Stimulated activated CD8-positive, alpha-beta memory T cell treated with anti-CD3 and anti-CD28 coated beads, Interleukin-12 subunit alpha, Interleukin-12 subunit beta, amount 100 ng/mL, for 4 hours (primary cell): ENCODE measurements around the gene ZNF775.

Experiments used
- DNase-seq: peaks from one replicate; pipeline ENCODE4 v3.0.0-alpha.2; 2020; ENCODE audit warnings: low read depth

The ZNF775 gene

DNA sequence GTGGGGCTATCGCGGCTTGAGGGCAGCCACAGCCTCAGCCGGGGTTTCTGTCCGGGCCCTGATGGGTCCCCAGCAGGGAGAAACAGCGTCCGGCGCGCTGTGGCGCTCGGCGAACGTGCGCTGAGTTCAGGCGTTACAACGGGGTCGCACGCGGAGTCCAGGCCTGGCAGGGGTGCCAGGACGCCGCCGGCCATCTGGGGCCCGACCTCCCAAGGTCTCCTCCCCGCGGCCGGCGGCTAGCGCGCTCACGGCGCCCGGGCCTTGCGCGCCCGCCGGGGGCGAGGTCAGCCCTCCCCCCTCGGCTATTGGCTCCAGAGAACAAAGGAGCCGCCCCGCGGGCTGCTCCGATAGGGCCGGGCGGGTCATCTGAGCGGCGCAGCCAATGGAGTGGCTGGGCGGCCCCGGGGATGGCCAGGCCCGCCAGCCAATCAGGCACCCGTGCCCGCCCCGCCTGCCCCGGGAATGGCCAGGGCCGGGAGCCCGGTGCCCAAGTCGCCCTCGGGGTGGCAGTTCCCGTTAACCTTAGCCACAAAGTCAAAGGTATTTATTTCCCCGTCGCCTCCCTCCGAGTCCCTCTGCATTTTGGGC is at the start of gene ZNF775:
ZNF775 (plus strand) TSS at position 478 of the 588 bp plus-strand sequence. CDS start 9,141 bp downstream, outside the sequence.
- DNase-seq: peak; percentile 89

GRCh38 chr7:150329331-150330120 is 49.6 kb upstream of the ZNF775 start:
- DNase-seq: no peak

DNA sequence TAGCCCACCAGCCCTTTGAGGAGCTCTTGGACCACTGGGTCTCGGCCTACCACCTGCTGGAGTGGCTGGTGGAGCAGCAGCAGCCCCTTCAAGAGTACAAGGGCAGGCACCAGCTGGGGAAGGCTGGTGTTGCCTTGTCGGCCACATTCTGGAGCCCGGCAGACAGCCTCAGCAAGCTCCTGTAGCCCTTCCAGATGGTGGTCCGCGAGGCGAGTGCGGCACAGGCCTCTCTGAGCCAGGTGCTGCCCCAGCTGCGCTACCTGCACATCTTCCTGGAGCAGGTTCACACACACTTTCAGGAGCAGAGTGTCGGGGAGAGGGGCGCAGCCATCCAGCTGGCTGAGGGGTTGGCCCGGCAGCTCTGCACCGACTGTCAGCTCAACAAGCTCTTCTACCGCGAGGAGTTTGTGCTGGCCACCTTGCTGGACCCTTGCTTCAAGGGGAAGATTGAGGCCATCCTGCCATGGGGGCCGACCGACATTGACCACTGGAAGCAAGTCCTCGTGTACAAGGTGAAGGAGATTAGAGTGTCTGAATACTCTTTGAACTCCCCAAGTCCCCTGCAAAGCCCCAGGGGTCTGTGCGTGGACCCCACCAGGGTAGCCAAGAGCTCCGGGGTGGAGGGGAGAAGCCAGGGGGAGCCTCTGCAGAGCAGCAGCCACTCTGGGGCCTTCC is 48.8 kb upstream of the ZNF775 start:
- DNase-seq: no peak

DNA sequence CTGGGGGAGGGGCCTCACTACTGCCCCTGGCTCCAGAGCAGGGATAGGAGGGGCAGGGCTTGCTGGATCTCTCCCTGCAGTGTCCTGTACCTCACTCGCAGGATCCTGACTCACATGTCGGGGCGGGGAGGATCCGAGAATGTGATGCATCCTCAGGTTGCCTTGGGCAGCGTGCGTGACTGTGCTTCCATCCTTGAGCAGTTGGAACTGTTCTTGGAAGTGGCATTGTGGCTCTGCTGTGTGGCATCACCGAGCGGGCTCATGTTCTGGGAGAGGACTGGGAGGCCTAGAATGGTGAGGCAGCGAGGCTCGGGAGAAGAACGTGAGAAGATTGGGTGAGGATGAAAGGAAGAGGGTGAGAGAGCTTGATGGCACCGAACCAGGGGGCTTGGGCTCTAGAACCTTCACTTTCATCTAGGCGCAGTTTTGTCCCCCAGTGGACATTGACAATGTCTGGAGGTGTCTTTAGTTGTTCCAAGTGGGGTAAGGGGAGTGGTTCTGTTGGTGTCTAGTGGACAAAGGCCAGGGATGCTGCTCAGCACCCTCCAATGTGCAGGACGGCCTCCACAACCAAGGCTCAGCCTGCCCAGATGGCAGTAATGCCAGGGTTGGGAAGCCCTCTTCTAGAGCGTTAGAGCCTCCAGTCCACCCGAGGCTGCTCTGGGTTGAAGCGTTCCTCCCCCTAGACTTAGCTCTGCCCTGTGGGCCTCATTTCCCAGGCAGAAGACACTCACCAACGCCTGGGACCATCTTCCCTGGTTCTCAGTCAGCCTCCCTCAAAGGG is 46.1 kb upstream of the ZNF775 start:
- DNase-seq: no peak

- no peak for DNase-seq
Measured at GRCh38 chr7:150333659-150334058, 45.5 kb upstream of the ZNF775 start.

GRCh38 chr7:150334108-150334507 is 45.0 kb upstream of the ZNF775 start:
- DNase-seq: no peak

DNA sequence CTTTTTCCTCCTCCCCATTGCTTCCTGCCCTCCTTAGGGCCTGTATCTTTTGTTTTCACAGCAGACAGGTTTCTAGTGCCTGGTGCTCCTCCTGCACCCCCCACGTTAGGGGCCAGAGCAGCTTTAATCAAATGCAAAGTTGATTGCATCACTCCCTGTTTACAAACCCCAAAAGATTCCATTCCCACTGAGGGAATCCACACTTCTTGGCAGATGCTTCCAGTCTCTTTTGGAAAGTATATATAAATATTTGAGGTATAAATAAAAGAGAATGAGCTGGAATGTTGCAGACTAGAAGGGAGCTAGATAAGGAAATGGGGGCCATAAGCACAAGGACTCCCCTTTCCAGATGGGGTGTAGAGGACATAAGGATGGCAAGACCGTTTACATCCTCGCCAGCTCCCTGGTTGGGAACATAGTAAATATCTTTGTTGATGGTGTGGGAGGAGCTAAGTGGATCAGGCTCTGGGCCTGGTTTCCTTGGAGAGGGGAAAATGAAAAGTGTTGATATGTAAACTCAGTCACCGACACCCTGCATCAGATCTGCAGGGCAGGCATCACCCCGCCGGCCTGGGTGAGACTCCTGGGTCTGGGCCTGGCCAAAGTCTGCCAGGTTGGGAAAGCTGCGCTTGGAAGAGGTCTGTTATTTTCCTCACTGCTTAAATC is 43.9 kb upstream of the ZNF775 start:
- DNase-seq: no peak

DNA sequence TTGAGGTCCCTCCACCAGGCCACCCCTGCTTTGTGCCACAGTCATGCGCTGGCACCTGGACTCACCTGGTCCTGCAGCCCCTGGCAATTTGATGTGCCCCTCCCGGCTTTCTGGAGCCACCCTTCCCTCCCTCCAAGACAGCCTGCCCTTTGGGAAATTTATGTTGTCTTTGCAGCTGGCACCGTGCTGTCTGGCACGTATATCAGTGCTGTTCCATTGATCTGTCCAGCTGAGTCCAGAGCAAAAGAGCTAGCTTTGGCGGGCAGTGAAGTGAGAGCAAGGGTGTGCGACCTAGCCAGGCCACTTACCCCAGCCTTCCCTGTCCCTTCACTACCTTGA is 43.4 kb upstream of the ZNF775 start:
- no peak for DNase-seq

- no peak for DNase-seq
Measured at GRCh38 chr7:150336746-150337145, 42.4 kb upstream of the ZNF775 start.

GRCh38 chr7:150337179-150337578 is 42.0 kb upstream of the ZNF775 start:
- no peak for DNase-seq

GRCh38 chr7:150337659-150338081 is 41.5 kb upstream of the ZNF775 start:
- DNase-seq: no peak

DNA sequence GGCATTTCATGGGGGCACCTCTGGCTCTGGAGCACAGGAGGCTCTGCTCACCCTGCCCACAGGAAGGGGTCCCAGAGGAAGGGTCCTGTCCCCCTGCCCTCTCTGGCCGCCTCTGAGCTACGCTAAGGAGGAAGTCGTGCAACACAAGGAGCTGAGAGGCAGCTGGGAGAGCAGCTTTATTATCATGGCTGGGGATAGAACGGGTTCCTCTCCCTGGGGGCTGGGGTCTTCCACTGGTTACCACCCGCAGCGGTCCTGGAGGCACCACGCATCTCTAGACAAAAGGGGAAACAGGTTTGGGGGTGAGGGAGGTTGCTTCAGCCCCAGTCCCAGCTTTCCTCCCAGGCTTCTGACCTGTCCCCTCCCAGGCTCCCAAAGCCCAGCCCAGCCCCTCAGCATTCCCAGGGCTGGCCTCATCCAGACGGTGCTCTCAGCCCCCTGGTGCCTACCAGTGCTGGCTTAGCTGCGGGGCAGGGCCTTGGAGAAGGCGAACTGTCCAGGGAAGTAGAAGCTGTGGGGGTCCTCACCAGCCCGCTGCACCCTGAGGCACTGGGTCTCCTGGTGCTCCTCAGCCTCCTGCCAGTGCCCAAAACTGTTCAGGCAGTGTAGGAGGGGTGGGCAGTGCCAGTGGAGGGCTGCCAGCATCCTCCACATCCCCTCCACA is 40.8 kb upstream of the ZNF775 start:
- DNase-seq: no peak

- DNase-seq: no peak
Measured at GRCh38 chr7:150339409-150339809, 39.7 kb upstream of the ZNF775 start.

DNA sequence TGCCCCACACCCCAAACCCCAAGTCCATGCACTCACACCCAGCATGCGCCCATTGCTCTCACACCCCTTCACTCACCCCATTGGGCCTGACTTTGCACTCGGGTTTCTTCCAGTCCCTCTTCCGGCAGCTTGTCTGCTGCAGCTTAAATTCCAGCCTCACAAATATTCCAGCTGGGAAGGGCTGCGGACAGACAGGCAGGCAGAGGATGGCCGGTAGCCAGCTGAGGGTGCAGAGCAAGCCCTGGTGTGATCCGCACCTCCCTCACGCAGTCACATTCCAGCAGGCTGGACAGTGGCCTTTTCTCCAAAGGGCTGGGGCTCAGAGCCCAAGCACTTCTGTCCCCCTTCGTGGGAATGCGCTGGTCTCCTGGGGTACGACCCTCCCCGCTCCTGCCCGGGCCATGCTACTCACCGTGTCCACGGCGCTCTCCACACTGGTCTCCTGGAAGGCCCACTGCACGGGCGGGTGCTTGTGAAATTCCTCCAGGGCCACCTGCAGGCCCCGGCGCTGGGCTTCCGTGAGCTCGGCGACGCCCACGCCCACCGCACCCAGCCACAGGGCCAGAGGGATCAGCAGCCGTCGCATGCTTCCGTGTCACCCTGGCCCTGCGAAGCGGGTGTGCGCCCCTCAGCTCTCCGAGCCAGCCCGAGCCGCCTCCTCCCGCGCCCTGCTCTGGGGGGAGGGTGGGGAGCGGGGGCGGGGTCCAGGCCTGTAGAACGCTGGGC is 38.9 kb upstream of the ZNF775 start:
- no peak for DNase-seq

- no peak for DNase-seq
Measured at GRCh38 chr7:150340875-150341262, 38.3 kb upstream of the ZNF775 start.

DNA sequence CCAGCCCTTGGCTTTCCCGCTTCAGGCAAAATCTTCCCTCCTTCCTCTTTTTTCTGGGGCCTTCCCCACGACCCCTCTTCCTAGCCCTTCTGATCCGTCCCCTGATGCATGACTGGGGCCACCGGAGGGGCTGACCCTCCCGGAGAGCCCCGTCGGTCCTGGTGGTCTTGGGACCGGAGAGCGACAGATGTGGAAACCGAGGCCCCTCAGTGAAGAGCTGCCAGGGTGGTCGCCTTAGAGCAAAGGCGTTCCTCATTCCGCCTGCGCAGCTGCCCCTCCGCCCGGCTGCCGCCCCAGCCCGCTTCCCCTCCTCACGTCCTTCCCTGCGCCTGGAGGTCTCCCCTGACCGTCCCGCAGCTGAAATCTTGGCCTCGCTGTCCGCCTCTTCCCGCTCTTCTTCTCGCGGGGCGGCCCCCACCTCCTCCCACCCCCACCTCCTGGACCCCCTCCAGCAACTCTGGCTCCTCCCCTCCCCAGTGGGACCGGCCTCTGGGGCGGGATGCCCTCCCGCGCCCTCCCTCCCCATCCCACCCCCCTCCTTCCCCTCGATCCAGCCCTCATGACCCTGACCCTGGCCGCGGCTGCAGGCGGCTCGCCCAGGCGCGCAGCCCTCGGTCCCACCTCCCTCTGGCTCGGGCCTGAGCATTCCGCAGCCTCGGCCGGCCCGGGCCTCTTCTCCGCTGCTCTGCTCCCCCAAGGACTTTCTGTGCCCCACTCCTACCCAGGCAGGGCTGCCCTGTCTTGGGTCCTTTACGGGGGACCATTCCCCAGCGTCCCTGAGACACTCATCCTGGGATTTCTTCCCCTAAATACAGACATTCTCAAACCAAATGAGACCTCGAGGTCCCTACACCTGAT is 37.6 kb upstream of the ZNF775 start, which contains the start of gene RARRES2:
RARRES2 (minus strand) TSS at position 367 of the 858 bp plus-strand sequence. CDS start 1,020 bp downstream, outside the sequence.
- DNase-seq: no peak

DNA sequence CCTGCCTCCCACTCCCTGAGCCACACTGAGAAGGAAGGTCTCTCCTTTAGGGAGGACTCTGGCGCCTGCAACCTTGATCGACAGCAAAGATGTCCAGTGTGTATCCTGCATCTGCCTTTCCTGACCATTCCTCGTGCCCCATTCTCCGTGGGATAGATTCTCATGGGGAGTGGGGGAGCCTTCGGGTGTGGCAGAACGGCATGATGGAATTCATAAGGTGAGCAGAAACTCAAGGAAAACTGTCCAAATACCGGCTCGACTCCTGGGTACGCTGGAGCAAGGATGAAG is 37.1 kb upstream of the ZNF775 start:
- DNase-seq: no peak

DNA sequence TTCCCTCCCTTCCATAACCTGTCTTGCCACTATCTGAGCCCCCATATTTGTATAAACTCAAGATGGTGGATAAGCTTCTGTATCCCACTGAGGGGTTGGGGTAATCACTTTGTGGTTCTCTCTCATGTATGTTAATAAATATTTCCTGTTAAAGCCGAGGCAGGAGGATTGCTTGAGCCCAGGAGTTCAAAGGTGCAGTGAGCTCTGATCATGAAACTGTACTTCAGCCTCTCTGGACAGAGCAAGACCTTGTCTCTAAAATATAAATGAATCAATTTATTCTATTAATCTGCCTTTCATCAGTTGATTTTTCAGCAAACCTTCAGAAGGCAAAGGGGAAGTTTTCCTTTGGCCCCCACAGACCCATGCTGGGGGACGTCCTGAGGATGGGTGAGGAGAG is 35.9 kb upstream of the ZNF775 start:
- no peak for DNase-seq

DNA sequence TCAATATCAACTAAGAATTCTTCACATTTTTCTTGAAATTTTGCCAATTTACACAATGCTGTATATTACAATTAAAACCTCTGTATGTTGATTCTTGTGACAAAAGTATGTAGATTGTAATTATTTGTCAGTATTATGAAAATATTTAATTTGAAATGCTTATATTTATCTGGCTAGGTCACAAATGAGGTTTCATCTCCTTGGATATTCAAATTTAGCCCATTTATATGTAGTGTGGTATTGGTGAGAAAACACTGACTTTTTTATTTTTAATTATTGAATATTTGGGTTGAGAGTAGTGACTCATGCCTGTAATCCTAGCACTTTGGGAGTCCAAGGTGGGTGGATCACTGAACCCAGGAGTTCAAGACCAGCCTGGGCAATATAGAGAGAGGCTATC is 34.8 kb upstream of the ZNF775 start:
- no peak for DNase-seq

DNA sequence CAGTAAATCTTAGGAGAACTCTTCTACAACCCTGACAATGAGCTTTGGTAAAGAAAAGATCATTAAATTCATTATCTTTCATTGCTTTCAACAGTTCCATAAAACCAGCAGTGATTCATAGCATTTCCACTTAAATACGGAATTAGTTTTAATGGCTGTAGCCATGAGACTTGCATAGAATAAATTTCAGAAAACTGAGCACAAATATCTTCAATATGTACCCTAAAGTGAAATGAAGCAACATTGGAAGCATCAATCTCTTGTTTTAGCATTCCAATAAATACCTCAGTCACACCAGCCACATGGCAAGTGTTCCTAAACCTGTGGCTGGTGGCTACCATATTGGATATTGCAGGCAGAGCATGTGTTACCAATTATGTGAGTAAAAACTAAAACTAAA is 34.1 kb upstream of the ZNF775 start:
- DNase-seq: no peak
